Gastrocnemius medialis (tissue), 4 donors: ENCODE data around the gene CPVL.

Experiments
- CTCF ChIP-seq, 5 experiments: fragments of 450-650 bp in 3 of 5; fragments of 200-600 bp in 2 of 5; sonication (generic) in 2 of 5; IDR thresholded peaks in 4 of 5; conservative IDR thresholded peaks in 1 of 5; 1 replicate in 4 of 5; 2 replicates in 1 of 5; pipeline ENCODE4 v1.5.1; 2016 to 2019; ENCODE audit warnings: antibody characterized with exemption in 5 of 5, mild to moderate bottlenecking in 3 of 5, moderate library complexity in 3 of 5
- POLR2A ChIP-seq, 2 donors: fragments of 450-650 bp; IDR thresholded peaks; one replicate each; pipeline ENCODE4 v1.6.1; 2017; ENCODE audit warnings: antibody characterized with exemption in 2 of 2, mild to moderate bottlenecking in 2 of 2, moderate library complexity in 2 of 2

- TF ChIP-seq POLR2A (IDR thresholded peaks at IDR 0.05) (no peak), CTCF (IDR thresholded peaks at IDR 0.05 in 4 of 5, conservative IDR thresholded peaks at IDR 0.05 in 1 of 5) (no peak)
These were observed 49.9 kb downstream of the CPVL start for GRCh38 chr7:29096446-29096730.
